GM19438 (cell line): ENCODE results near the gene LTF.
"Not testable (repeated sequence)": the region's sequence is repeated elsewhere in the genome, so short reads cannot be mapped to it uniquely, and the experiment has no call there.

Source experiments
- ATAC-seq: cut with Tn5 transposase; IDR thresholded peaks from one replicate; pipeline ENCODE4 v1.9.1; 2021; ENCODE audit warnings: low read depth; ENCODE audit not compliant: unreplicated experiment

The LTF gene

GRCh38 chr3:46447228-46447985, 17.3 kb downstream of the LTF start:
- ATAC-seq: no peak

- ATAC-seq: no peak
Observed at GRCh38 chr3:46442576-46443530, 21.9 kb downstream of the LTF start.

GRCh38 chr3:46440531-46441294, 24.0 kb downstream of the LTF start:
- ATAC-seq: peak; percentile 80

DNA sequence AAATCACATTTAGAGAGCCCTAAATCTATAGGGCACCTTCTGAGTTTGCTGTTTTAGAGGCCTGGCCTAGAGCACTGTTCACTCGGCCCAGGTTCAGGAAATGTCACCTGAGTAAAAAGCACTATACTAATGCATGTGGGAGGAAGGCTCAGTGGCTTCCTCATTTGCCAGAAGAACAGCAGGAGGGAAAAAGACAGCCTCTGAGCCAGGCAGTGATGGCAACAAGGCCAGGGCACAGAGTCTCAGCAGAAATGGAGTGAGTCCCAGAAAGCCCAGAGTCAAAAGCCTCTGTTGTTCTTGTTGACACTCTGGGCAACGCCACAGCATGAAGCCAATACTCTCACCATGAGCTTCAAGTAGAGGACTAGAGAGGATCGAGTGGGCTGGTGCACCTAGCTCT, 25.9 kb downstream of the LTF start:
- no peak for ATAC-seq

DNA sequence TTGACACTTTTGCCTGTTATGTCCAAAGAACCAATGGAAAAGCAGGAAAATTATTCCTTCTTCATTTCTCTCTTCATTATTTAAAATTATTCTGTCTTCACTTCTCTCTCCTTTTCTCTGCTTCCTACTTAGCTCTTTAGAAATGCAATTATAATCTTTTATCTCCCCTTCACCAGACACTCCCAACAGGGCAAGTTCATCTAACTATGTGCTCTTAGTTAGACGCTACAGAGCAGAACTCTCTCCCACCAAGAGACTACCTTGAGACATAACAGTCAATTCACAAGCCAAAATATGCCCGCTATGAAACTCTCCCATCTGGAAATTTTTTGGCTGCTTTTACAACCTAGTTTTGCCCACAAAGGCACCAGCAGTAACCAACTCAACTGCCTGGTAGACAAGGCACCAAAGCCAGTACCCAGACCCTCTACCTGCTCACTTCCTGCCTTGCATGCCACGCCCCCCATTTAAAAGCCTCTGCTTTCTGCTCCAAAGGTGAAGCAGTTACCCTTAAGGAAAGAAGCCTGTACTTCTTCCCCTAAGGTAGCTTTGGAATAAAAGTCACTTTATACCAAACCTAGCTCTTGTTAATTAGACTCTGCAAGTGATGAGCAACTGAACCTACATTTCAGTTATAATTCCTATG, 29.5 kb downstream of the LTF start:
- no peak for ATAC-seq

DNA sequence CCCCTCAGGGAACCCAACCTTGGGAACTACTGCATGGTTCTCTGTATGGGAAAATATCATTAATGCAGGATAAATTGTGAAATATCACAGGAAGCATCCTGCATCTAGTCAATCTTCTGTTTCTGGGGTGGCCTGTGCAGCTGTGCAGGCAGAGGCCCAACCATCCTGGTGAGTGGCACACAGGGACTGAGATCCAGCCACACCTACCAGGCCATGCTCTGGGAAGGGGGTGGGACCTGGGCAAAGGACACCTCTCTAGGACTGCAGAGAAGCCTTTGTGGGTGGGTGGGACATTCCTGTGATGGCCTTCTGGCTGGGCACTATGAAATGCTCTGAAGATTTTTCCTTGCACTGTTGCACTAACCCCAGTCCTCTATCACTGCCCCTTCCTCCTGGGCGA, 30.9 kb downstream of the LTF start:
- no peak for ATAC-seq

GRCh38 chr3:46433118-46433517, 31.6 kb downstream of the LTF start:
- not testable (repeated sequence) for ATAC-seq

GRCh38 chr3:46431905-46432304, 32.8 kb downstream of the LTF start:
- ATAC-seq: not testable (repeated sequence)

- ATAC-seq: not testable (repeated sequence)
Observed at GRCh38 chr3:46430879-46431278, 33.8 kb downstream of the LTF start.

DNA sequence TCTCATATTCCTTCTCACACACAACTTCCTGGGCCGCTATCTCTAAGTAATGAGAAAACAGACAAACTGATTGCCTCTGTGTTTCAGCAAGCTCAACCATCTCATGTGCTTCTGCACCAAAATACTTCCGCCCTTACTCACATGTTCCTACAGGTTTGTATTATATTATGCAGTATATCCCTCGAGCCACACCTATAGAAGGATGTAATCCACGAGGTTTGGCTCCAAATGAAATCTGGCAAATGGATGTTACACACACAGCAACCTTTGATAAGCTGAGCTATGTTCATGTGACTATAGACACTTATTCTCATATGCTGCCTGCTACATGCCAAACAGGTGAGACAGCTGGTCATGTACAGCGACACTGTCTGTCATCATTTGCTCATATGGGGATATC, 35.0 kb downstream of the LTF start:
- no peak for ATAC-seq

DNA sequence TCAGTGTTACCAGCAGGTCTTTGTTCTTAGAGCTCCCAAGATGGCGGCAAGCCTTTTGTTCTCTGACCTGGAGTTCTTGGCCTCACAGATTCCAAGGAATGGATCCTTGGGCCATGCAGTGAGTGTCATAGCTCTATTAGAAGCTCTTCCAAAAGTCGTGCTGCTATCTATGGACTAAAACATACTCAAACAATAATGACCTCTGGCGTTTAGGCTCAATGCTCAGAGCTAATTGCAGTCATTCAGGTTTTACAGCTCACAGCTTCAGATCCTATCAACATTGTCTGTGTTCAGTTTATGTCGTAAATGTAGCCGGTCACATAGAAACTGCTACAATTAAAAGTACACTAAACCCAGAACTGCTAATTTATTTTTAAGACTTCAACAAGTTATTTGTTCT, 35.5 kb downstream of the LTF start:
- ATAC-seq: no peak

DNA sequence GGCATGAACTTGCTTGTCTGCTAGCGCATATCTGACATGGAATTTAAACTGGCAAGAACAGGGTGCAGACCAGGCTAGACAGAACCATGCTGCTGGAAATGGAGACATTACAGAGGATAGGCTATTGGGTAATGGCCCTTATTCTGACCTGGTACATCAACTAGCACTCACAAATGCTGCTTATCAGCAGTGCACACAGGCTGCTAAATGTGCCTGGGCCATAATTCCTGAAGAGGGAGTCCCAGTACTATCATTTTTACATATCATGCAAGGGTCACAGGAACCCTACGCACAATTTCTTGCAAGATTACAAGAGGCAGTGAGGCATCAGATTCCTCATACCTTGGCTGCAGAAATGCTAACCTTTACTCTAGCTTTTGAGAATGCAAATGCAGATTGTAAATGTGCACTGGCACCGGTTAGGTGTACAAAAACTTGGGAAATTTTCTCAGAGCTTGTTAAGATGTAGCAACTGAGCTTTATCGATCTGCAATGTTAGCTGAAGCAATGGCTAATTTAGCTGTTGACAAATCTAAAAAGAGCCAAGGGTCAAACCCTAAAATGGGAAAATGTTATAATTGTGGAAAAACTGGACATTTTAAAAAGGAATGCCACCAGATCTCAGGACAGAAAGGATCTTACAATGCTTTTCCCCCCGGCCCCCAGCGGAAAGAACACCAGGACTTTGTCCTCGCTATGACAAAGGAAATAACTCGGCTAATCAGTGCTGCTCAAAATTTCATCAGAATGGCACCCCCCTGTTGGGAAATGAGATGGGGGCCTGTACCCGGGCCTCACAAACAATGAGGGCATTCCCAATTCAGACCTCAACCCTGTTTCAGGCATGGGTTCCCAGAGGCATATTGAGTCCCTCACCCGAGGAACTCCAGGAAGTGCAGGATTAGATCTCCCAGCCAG, 36.5 kb downstream of the LTF start:
- no peak for ATAC-seq

- not testable (repeated sequence) for ATAC-seq
Observed at GRCh38 chr3:46427404-46427803, 37.3 kb downstream of the LTF start.

GRCh38 chr3:46426476-46426875, 38.2 kb downstream of the LTF start:
- not testable (repeated sequence) for ATAC-seq

DNA sequence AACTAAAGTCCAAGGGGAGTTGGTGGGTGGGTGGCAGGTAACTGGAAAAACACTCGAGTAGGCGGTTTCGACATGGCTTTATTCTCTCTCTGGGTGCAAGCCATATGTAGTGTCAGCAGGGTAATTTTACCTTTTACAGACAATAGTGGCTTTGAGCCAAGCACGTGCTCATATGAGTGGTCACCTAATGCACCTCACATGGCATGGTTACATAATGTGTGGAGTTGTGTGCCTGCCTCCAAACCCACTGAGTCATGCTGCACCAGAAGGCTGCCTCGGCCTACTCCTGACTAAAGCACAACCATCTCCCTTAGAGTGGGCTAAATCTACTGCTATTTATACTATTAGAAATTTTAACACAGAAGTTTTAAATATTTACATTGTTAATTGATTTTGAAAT, 41.1 kb downstream of the LTF start:
- ATAC-seq: no peak

- ATAC-seq: no peak
Observed at GRCh38 chr3:46422617-46423016, 42.1 kb downstream of the LTF start.

- ATAC-seq: no peak
Observed at GRCh38 chr3:46420931-46421330, 43.8 kb downstream of the LTF start.

- ATAC-seq: no peak
Observed at GRCh38 chr3:46419816-46420215, 44.9 kb downstream of the LTF start.

GRCh38 chr3:46417841-46418611, 46.7 kb downstream of the LTF start:
- ATAC-seq: no peak
